Mesenchymal stem cell (in vitro differentiated cells and primary cell): ENCODE data around the gene NIPSNAP3A.

Experiments used
- DNase-seq: peaks from one replicate; pipeline ENCODE4 v3.0.0-alpha.2; 2013
- H2AFZ ChIP-seq: one replicate; pipeline ENCODE4 v1.6.1; 2013; ENCODE audit warnings: low read depth, mild to moderate bottlenecking, control low read depth, inconsistent platforms, low read length, moderate library complexity
- H2AK5ac ChIP-seq: 2 replicates; pipeline ENCODE4 v1.6.1; 2013; ENCODE audit warnings: low read length, moderate library complexity, mild to moderate bottlenecking, inconsistent platforms; ENCODE audit not compliant: severe bottlenecking
- H2BK120ac ChIP-seq: one replicate; pipeline ENCODE4 v1.6.1; 2013; ENCODE audit warnings: low read depth, mild to moderate bottlenecking, inconsistent platforms, low read length, moderate library complexity
- H2BK12ac ChIP-seq, 2 experiments: one replicate each; pipeline ENCODE4 v1.6.1; 2013; ENCODE audit warnings: inconsistent platforms in 2 of 2, low read length in 2 of 2, mild to moderate bottlenecking in 2 of 2, moderate library complexity in 2 of 2, control low read depth in 1 of 2
- H2BK15ac ChIP-seq: one replicate; pipeline ENCODE4 v1.6.1; 2013; ENCODE audit warnings: mild to moderate bottlenecking, low read depth, inconsistent platforms; ENCODE audit not compliant: poor library complexity, severe bottlenecking
- H2BK5ac ChIP-seq: 2 replicates; pipeline ENCODE4 v1.6.1; 2013; ENCODE audit warnings: low read depth, mild to moderate bottlenecking, low read length, control low read depth, inconsistent platforms; ENCODE audit not compliant: poor library complexity, severe bottlenecking
- H3K14ac ChIP-seq, 2 experiments: one replicate each; pipeline ENCODE4 v1.6.1; 2013; ENCODE audit warnings: inconsistent platforms in 2 of 2, low read length in 2 of 2, control low read depth in 1 of 2, mild to moderate bottlenecking in 1 of 2, moderate library complexity in 1 of 2
- H3K18ac ChIP-seq, 2 experiments: one replicate each; pipeline ENCODE4 v1.6.1; 2013; ENCODE audit warnings: inconsistent platforms in 2 of 2, low read length in 2 of 2, control low read depth in 1 of 2, low read depth in 1 of 2, mild to moderate bottlenecking in 1 of 2
- H3K23ac ChIP-seq, 2 experiments: one replicate each; pipeline ENCODE4 v1.6.1; 2013; ENCODE audit warnings: inconsistent platforms in 2 of 2, low read length in 2 of 2, mild to moderate bottlenecking in 2 of 2, moderate library complexity in 2 of 2, control low read depth in 1 of 2
- H3K27ac ChIP-seq: 2 replicates; pipeline ENCODE4 v1.5.1; 2013; ENCODE audit warnings: mild to moderate bottlenecking, moderate library complexity, low read length, control low read depth, inconsistent platforms; ENCODE audit not compliant: poor library complexity, severe bottlenecking
- H3K27me3 ChIP-seq, 2 experiments: 2 replicates each; pipeline versions ENCODE4 v1.6.1 to v1.7.0; 2013; ENCODE audit warnings: low read length in 2 of 2, mild to moderate bottlenecking in 2 of 2, moderate library complexity in 2 of 2, control low read depth in 1 of 2, inconsistent platforms in 1 of 2; ENCODE audit not compliant: control insufficient read depth in 1 of 2, insufficient read depth in 1 of 2
- H3K36me3 ChIP-seq, 2 experiments: 2 replicates each; pipeline versions ENCODE4 v1.6.1 to v1.7.0; 2013; ENCODE audit warnings: low read length in 2 of 2, control low read depth in 1 of 2, inconsistent platforms in 1 of 2, low read depth in 1 of 2, mild to moderate bottlenecking in 1 of 2; ENCODE audit not compliant: insufficient read depth in 2 of 2, control insufficient read depth in 1 of 2
- H3K4ac ChIP-seq, 2 experiments: one replicate each; pipeline ENCODE4 v1.6.1; 2013; ENCODE audit warnings: inconsistent platforms in 2 of 2, low read length in 2 of 2, mild to moderate bottlenecking in 2 of 2, moderate library complexity in 2 of 2, control low read depth in 1 of 2, low read depth in 1 of 2
- H3K4me1 ChIP-seq: 2 replicates; pipeline ENCODE4 v1.6.1; 2013; ENCODE audit warnings: low read depth, low read length, control low read depth; ENCODE audit not compliant: control insufficient read depth, insufficient read depth
- H3K4me2 ChIP-seq: 2 replicates; pipeline ENCODE4 v1.6.1; 2013; ENCODE audit warnings: low read length, mild to moderate bottlenecking, inconsistent platforms; ENCODE audit not compliant: poor library complexity, severe bottlenecking
- H3K4me3 ChIP-seq, 2 experiments: 2 replicates each; pipeline versions ENCODE4 v1.5.1 to v1.7.0; 2013; ENCODE audit warnings: low read length in 2 of 2, mild to moderate bottlenecking in 2 of 2, control low read depth in 1 of 2, low read depth in 1 of 2; ENCODE audit not compliant: insufficient read depth in 1 of 2
- H3K79me1 ChIP-seq: replicated peaks from 2 replicates; pipeline ENCODE4 v1.6.1; 2013; ENCODE audit warnings: mild to moderate bottlenecking, control low read depth, low read length, inconsistent platforms; ENCODE audit not compliant: poor library complexity, severe bottlenecking
- H3K9ac ChIP-seq: 2 replicates; pipeline ENCODE4 v1.7.0; 2013; ENCODE audit warnings: mild to moderate bottlenecking, low read length, moderate library complexity
- H3K9me3 ChIP-seq: 2 replicates; pipeline ENCODE4 v1.7.0; 2013; ENCODE audit warnings: mild to moderate bottlenecking, low read length; ENCODE audit not compliant: control insufficient read depth
- H4K8ac ChIP-seq: one replicate; pipeline ENCODE4 v1.6.1; 2013; ENCODE audit warnings: inconsistent platforms, mild to moderate bottlenecking, low read length, moderate library complexity
- H4K91ac ChIP-seq: one replicate; pipeline ENCODE4 v1.6.1; 2013; ENCODE audit warnings: mild to moderate bottlenecking, low read length, inconsistent platforms
- WGBS: methylation state at CpG from one replicate; pipeline ENCODE4 v1.1.7; 2013; ENCODE audit warnings: mixed read lengths; 5-methylcytosine and 5-hydroxymethylcytosine counted together

The NIPSNAP3A gene

GRCh38 chr9:104802110-104802509, 54.6 kb downstream of the NIPSNAP3A start:
- no peak overlapping the region for H2AK5ac ChIP-seq
- no peak overlapping the region for H3K18ac ChIP-seq
- peak overlapping the region; percentile 31 for H3K27ac ChIP-seq
- H3K23ac ChIP-seq, result no peak overlapping the region
- H3K14ac ChIP-seq, result no peak overlapping the region
- H2BK12ac ChIP-seq, result no peak overlapping the region
- WGBS, result 97% methylated on average over 5 of the region's 5 CpGs
- no peaks in the 10 kb centered on the region for H3K79me1 ChIP-seq
- H2BK15ac ChIP-seq, result no peak overlapping the region
- no peak overlapping the region for H2BK5ac ChIP-seq
- H3K9me3 ChIP-seq, result no peaks in the 10 kb centered on the region
- no peak overlapping the region for H3K4me3 ChIP-seq
- peaks cover 4% of the 10 kb centered on the region for H3K4me1 ChIP-seq
- DNase-seq, result no peak
- H3K36me3 ChIP-seq, result peaks cover 42 to 94% of the 10 kb centered on the region in 2 experiments
- no peak overlapping the region for H4K8ac ChIP-seq
- H3K4ac ChIP-seq, result no peak overlapping the region
- H3K9ac ChIP-seq, result no peak overlapping the region
- no peak overlapping the region for H2BK120ac ChIP-seq
- H2AFZ ChIP-seq, result no peak overlapping the region
- no peak overlapping the region for H4K91ac ChIP-seq
- no peak overlapping the region for H3K4me2 ChIP-seq
- no peaks in the 10 kb centered on the region for H3K27me3 ChIP-seq

- no peak overlapping the region for H2BK15ac ChIP-seq
- no peak overlapping the region for H2BK5ac ChIP-seq
- H3K9ac ChIP-seq, result no peak overlapping the region
- no peak overlapping the region for H2AFZ ChIP-seq
- DNase-seq, result no peak
- no peaks in the 10 kb centered on the region for H3K9me3 ChIP-seq
- no peaks in the 10 kb centered on the region for H3K27me3 ChIP-seq
- H3K4ac ChIP-seq, result no peak overlapping the region
- no peak overlapping the region for H3K4me2 ChIP-seq
- H3K14ac ChIP-seq, result no peak overlapping the region
- peaks cover 42 to 88% of the 10 kb centered on the region in 2 experiments for H3K36me3 ChIP-seq
- no peak overlapping the region for H2BK12ac ChIP-seq
- H4K8ac ChIP-seq, result no peak overlapping the region
- no peak overlapping the region for H4K91ac ChIP-seq
- H3K18ac ChIP-seq, result no peak overlapping the region
- no peak overlapping the region for H3K23ac ChIP-seq
- peaks cover 4% of the 10 kb centered on the region for H3K4me1 ChIP-seq
- H3K4me3 ChIP-seq, result no peak overlapping the region
- WGBS, result 88% methylated on average over 2 of the region's 2 CpGs
- H3K79me1 ChIP-seq, result peaks cover 1% of the 10 kb centered on the region
- H3K27ac ChIP-seq, result no peak overlapping the region
- H2AK5ac ChIP-seq, result no peak overlapping the region
- no peak overlapping the region for H2BK120ac ChIP-seq
Observed at GRCh38 chr9:104802906-104803305, 55.4 kb downstream of the NIPSNAP3A start.

GRCh38 chr9:104805441-104805840, 58.0 kb downstream of the NIPSNAP3A start:
- Histone ChIP-seq H3K14ac (no peak overlapping the region), H3K18ac (no peak overlapping the region)
- WGBS, result 100% methylated on average over 2 of the region's 2 CpGs

GRCh38 chr9:104808035-104808614, 60.6 kb downstream of the NIPSNAP3A start:
- Histone ChIP-seq H3K4me2 (no peak overlapping the region), H3K36me3 (peaks cover 19 to 87% of the 10 kb centered on the region in 2 experiments)

More at GRCh38 chr9:104805441-104805840, 58.0 kb downstream of the NIPSNAP3A start:
- peaks cover 6% of the 10 kb centered on the region for H3K4me1 ChIP-seq
- H3K27me3 ChIP-seq, result no peaks in the 10 kb centered on the region
- peaks cover 5% of the 10 kb centered on the region for H3K79me1 ChIP-seq
- no peak overlapping the region for H4K8ac ChIP-seq
- no peak for DNase-seq
- H3K27ac ChIP-seq, result no peak overlapping the region
- no peak overlapping the region for H3K23ac ChIP-seq
- H2BK120ac ChIP-seq, result no peak overlapping the region
- H2AK5ac ChIP-seq, result no peak overlapping the region
- H4K91ac ChIP-seq, result no peak overlapping the region
- H3K4me3 ChIP-seq, result no peak overlapping the region
- no peaks in the 10 kb centered on the region for H3K9me3 ChIP-seq
- H3K4me2 ChIP-seq, result no peak overlapping the region
- H2BK15ac ChIP-seq, result no peak overlapping the region
- H3K4ac ChIP-seq, result no peak overlapping the region
- no peak overlapping the region for H3K9ac ChIP-seq
- H2BK5ac ChIP-seq, result no peak overlapping the region
- no peak overlapping the region for H2AFZ ChIP-seq
- peaks cover 33 to 86% of the 10 kb centered on the region in 2 experiments for H3K36me3 ChIP-seq
- H2BK12ac ChIP-seq, result no peak overlapping the region

More at GRCh38 chr9:104808035-104808614, 60.6 kb downstream of the NIPSNAP3A start:
- H3K18ac ChIP-seq, result no peak overlapping the region
- no peak overlapping the region for H3K4ac ChIP-seq
- peaks cover 5% of the 10 kb centered on the region for H3K79me1 ChIP-seq
- H2BK5ac ChIP-seq, result no peak overlapping the region
- no peaks in the 10 kb centered on the region for H3K27me3 ChIP-seq
- no peak for DNase-seq
- 79% methylated on average over 3 of the region's 3 CpGs for WGBS
- H3K23ac ChIP-seq, result no peak overlapping the region
- H2BK12ac ChIP-seq, result no peak overlapping the region
- H4K91ac ChIP-seq, result no peak overlapping the region
- H2AFZ ChIP-seq, result no peak overlapping the region
- no peak overlapping the region for H3K4me3 ChIP-seq
- H3K14ac ChIP-seq, result no peak overlapping the region
- no peak overlapping the region for H2AK5ac ChIP-seq
- H3K27ac ChIP-seq, result no peak overlapping the region
- no peak overlapping the region for H2BK15ac ChIP-seq
- no peak overlapping the region for H4K8ac ChIP-seq
- no peak overlapping the region for H3K9ac ChIP-seq
- peaks cover 6% of the 10 kb centered on the region for H3K4me1 ChIP-seq
- H2BK120ac ChIP-seq, result no peak overlapping the region
- H3K9me3 ChIP-seq, result no peaks in the 10 kb centered on the region
